HAP-1 (cell line): Measurements from ENCODE around the gene RAPGEF1.

Experiments
- DNase-seq, 2 experiments: peaks; one replicate each; pipeline ENCODE4 v3.0.0-alpha.2; 2016 to 2020; ENCODE audit warnings: low spot score in 2 of 2
- H3K27me3 ChIP-seq: fragments of 250-450 bp; sonication (Bioruptor Pico); 2 replicates; pipeline ENCODE4 v1.5.1; 2020; ENCODE audit warnings: low read depth, mild to moderate bottlenecking, moderate library complexity
- H3K36me3 ChIP-seq: fragments of 250-450 bp; sonication (Bioruptor Pico); replicated peaks from 2 replicates; pipeline ENCODE4 v1.5.1; 2020; ENCODE audit warnings: mild to moderate bottlenecking
- H3K4me1 ChIP-seq: fragments of 250-450 bp; sonication (Bioruptor Pico); 2 replicates; pipeline ENCODE4 v1.5.1; 2020; ENCODE audit warnings: mild to moderate bottlenecking
- H3K4me3 ChIP-seq: fragments of 250-450 bp; sonication (Bioruptor Pico); 2 replicates; pipeline ENCODE4 v1.5.1; 2020; ENCODE audit warnings: mild to moderate bottlenecking, moderate library complexity
- H3K9me3 ChIP-seq: fragments of 250-450 bp; sonication (Bioruptor Pico); 2 replicates; pipeline ENCODE4 v1.5.1; 2020; ENCODE audit warnings: mild to moderate bottlenecking, moderate library complexity
- in situ Hi-C: fragments of 300-500 bp; cut with MboI; formaldehyde crosslinking; loops from 3 replicates; pipeline ENCODE4 v1.14.3; 2020; ENCODE audit warnings: low sequenced_read_pairs, inconsistent platforms, mixed read lengths

Gene RAPGEF1

DNA sequence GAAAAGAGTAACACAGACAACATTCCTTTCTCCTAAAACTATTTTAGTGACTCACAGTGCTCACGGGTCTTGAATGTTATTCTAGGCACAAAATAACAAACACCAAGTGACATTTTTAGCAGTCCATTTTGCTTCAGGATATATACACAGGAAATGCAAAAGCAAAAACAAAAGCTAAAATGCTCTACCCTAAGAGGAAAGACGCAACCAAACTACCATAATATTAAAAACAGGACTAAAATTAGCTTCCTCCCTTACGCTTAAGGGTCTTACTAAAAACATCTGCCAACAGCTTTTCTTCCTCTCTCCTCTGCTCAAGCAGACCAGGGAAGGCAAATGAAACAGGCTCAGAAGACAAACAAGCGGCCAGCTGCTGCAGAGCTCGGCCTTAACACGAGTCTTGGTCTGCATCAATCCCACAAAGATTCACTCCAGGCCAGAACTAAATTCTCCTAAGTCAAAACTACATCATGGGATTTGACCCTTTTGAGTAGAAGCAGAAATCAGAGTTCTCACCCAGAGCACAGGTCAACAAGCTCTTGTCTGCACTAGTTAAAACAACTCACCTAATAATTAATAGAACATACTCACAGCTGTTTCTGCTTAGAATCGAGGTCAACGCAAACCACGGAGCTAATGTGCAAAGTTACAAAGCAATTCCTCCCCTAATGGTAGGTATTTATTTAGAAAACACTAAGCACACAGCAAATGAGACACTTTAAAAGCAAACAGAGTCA is 62.3 kb downstream of the RAPGEF1 start:
- H3K27me3 ChIP-seq, result no peaks in the 10 kb centered on the region
- no peak for DNase-seq
- no peaks in the 10 kb centered on the region for H3K9me3 ChIP-seq
- in situ Hi-C loops, result no loop called here
- H3K4me3 ChIP-seq, result no peak overlapping the region
- no peaks in the 10 kb centered on the region; the same call in 1 of the 2 replicates for H3K36me3 ChIP-seq
- peaks cover 32% of the 10 kb centered on the region for H3K4me1 ChIP-seq

GRCh38 chr9:131677049-131677443 is 62.8 kb downstream of the RAPGEF1 start:
- H3K9me3 ChIP-seq, result no peaks in the 10 kb centered on the region
- H3K36me3 ChIP-seq, result no peaks in the 10 kb centered on the region; the same call in 1 of the 2 replicates
- in situ Hi-C loops, result no loop called here
- no peak for DNase-seq
- H3K4me3 ChIP-seq, result no peak overlapping the region
- no peaks in the 10 kb centered on the region for H3K27me3 ChIP-seq
- peaks cover 32% of the 10 kb centered on the region for H3K4me1 ChIP-seq

GRCh38 chr9:131676431-131676972 is 63.4 kb downstream of the RAPGEF1 start:
- Histone ChIP-seq H3K36me3 (no peaks in the 10 kb centered on the region; the same call in 1 of the 2 replicates), H3K27me3 (no peaks in the 10 kb centered on the region), H3K4me1 (peaks cover 32% of the 10 kb centered on the region), H3K4me3 (no peak overlapping the region), H3K9me3 (no peaks in the 10 kb centered on the region)
- in situ Hi-C loops, result no loop called here
- peak in 1 of 2 experiments; percentile 25 for DNase-seq

GRCh38 chr9:131675437-131676022 is 64.3 kb downstream of the RAPGEF1 start:
- H3K36me3 ChIP-seq, result no peaks in the 10 kb centered on the region
- no peaks in the 10 kb centered on the region for H3K27me3 ChIP-seq
- in situ Hi-C loops, result no loop called here
- H3K4me3 ChIP-seq, result no peak overlapping the region
- peaks cover 32% of the 10 kb centered on the region for H3K4me1 ChIP-seq
- no peaks in the 10 kb centered on the region for H3K9me3 ChIP-seq
- DNase-seq, result no peak

DNA sequence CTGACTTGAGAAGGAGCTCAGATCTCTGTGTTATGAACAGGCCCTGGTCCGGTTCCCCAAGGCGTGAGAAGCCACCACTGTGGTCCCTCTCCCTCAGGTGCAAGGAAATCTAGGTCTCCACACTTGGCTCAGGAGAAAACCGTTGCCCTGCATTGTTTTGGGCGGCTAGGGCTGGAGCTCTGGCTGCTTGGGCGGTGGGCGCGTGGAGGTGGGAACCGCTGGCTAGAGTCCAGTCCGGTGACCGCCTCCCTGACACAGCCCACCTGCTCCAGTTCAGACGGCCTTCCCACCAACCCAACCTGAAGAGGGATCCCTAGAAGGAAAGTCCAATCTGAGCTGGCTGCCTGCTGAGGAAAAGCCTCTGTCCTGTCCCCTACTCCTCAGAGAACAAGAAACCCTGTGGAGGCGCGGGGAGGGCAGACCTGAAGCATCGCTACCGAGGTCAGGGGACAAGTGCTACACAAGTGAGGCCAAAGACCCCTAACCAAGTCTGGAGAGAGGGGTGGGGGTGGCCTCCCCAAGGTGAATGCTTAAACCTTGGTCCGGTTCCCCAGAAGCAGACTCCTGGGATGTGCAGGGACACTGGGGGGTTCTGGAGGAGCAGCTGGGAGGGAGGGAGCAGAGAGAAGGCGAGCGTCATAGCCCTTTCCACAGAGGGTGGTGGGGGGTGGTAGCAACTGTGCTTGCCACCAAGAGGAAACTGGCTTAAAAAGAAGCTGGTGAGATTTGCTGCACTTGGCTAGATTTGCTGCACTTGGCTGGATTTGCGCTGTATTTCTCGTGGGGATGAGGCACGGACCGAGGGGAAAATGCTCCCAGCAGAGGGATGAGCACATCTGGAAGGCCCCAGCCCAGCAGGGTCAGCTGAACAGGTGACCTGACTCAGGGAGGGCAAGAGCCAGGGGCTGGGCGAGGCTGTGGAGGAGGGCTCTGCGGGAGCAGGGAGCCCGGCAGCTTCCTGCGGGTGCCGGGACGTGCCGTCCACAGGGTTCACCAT is 65.2 kb downstream of the RAPGEF1 start:
- Histone ChIP-seq H3K4me1 (peaks cover 32% of the 10 kb centered on the region), H3K27me3 (no peaks in the 10 kb centered on the region), H3K9me3 (no peaks in the 10 kb centered on the region), H3K4me3 (no peak overlapping the region), H3K36me3 (no peaks in the 10 kb centered on the region)
- no peak for DNase-seq
- in situ Hi-C loops, result no loop called here

GRCh38 chr9:131673531-131673930 is 66.3 kb downstream of the RAPGEF1 start:
- Histone ChIP-seq H3K27me3 (no peaks in the 10 kb centered on the region), H3K9me3 (no peaks in the 10 kb centered on the region), H3K4me1 (peaks cover 22% of the 10 kb centered on the region), H3K4me3 (no peak overlapping the region), H3K36me3 (no peaks in the 10 kb centered on the region)
- in situ Hi-C loops, result no loop called here
- DNase-seq, result no peak

GRCh38 chr9:131673068-131673467 is 66.8 kb downstream of the RAPGEF1 start:
- in situ Hi-C loops, result no loop called here
- no peak for DNase-seq
- Histone ChIP-seq H3K4me3 (no peak overlapping the region), H3K4me1 (peaks cover 18% of the 10 kb centered on the region), H3K27me3 (no peaks in the 10 kb centered on the region), H3K36me3 (no peaks in the 10 kb centered on the region), H3K9me3 (no peaks in the 10 kb centered on the region)

DNA sequence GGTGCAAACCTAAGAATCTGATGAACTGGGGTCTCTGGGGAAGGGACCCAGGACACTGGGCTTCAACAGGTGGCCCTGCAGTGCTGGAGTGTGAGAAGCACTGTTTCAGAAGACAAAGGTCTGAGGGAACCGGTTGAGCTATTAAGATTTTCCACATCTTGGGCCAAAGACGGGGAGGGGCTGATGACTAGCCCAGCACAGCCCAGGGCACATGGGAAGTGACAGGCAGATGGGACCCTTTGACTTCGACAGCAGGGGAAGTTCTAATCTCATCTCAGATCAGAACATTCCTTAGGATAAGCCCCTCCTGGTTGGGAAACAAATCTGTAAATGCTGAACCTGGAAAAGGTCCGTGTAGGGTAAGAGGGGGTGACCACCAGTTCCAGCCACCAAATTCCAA is 67.4 kb downstream of the RAPGEF1 start:
- no peaks in the 10 kb centered on the region for H3K36me3 ChIP-seq
- in situ Hi-C loops, result no loop called here
- DNase-seq, result no peak
- no peaks in the 10 kb centered on the region for H3K27me3 ChIP-seq
- no peaks in the 10 kb centered on the region for H3K9me3 ChIP-seq
- no peak overlapping the region for H3K4me3 ChIP-seq
- H3K4me1 ChIP-seq, result peaks cover 11% of the 10 kb centered on the region

GRCh38 chr9:131671133-131671520 is 68.7 kb downstream of the RAPGEF1 start:
- H3K27me3 ChIP-seq, result no peaks in the 10 kb centered on the region
- H3K4me1 ChIP-seq, result no peaks in the 10 kb centered on the region
- H3K9me3 ChIP-seq, result no peaks in the 10 kb centered on the region
- no peak for DNase-seq
- in situ Hi-C loops, result no loop called here
- no peak overlapping the region for H3K4me3 ChIP-seq
- no peaks in the 10 kb centered on the region for H3K36me3 ChIP-seq

GRCh38 chr9:131670247-131671132 is 69.4 kb downstream of the RAPGEF1 start:
- in situ Hi-C loops, result no loop called here
- H3K36me3 ChIP-seq, result no peaks in the 10 kb centered on the region
- H3K9me3 ChIP-seq, result no peaks in the 10 kb centered on the region; the same call in 1 of the 2 replicates
- no peaks in the 10 kb centered on the region for H3K27me3 ChIP-seq
- H3K4me1 ChIP-seq, result no peaks in the 10 kb centered on the region
- DNase-seq, result no peak
- no peak overlapping the region for H3K4me3 ChIP-seq

GRCh38 chr9:131669269-131670157 is 70.4 kb downstream of the RAPGEF1 start:
- no peaks in the 10 kb centered on the region; the same call in none of the 2 replicates for H3K9me3 ChIP-seq
- no peaks in the 10 kb centered on the region for H3K4me1 ChIP-seq
- no peaks in the 10 kb centered on the region for H3K36me3 ChIP-seq
- in situ Hi-C loops, result no loop called here
- DNase-seq, result no peak
- no peaks in the 10 kb centered on the region for H3K27me3 ChIP-seq
- no peak overlapping the region for H3K4me3 ChIP-seq
